Upper lobe of left lung (tissue), 6 donors: Measurements from ENCODE around the gene C1orf232. TPM values are rescaled to one million over a fixed set of nuclear protein-coding genes. Genes with fewer than 3 reads are reported as not detected.
A peak's percentile ranks its signal among the peaks of the same experiment; 100 is the strongest.

Experiments
- ATAC-seq, 2 donors: fragments of 200-7000 bp; cut with Tn5 transposase; one replicate each; pipeline ENCODE4 v1.9.1; 2022; ENCODE audit warnings: mild to moderate bottlenecking in 2 of 2, moderate library complexity in 2 of 2; ENCODE audit not compliant: low FRiP score in 2 of 2
- DNase-seq, 2 donors: peaks; one replicate each; pipeline ENCODE4 v3.0.0-alpha.2; 2019 to 2020
- H3K27ac ChIP-seq, 4 donors: fragments of 200-600 bp; sonication (generic); one replicate each; pipeline ENCODE4 v1.5.1; 2016 to 2019
- H3K27me3 ChIP-seq, 4 donors: fragments of 200-600 bp; sonication (generic); one replicate each; pipeline ENCODE4 v1.5.1; 2017 to 2019
- H3K36me3 ChIP-seq, 4 donors: fragments of 200-600 bp; sonication (generic); one replicate each; pipeline ENCODE4 v1.5.1; 2016 to 2019
- H3K4me1 ChIP-seq, 4 donors: fragments of 200-600 bp; sonication (generic); one replicate each; pipeline ENCODE4 v1.5.1; 2018 to 2019
- H3K4me3 ChIP-seq, 4 donors: fragments of 200-600 bp; sonication (generic); one replicate each; pipeline ENCODE4 v1.5.1; 2017 to 2019; ENCODE audit warnings: mild to moderate bottlenecking in 2 of 4, moderate library complexity in 1 of 4
- H3K9me3 ChIP-seq, 4 donors: fragments of 200-600 bp; sonication (generic); one replicate each; pipeline ENCODE4 v1.5.1; 2018 to 2019
- EP300 ChIP-seq, 4 donors: sonication (generic); formaldehyde crosslinking; IDR thresholded peaks; one replicate each; pipeline ENCODE4 v1.5.1; 2017; ENCODE audit warnings: antibody characterized with exemption in 4 of 4, control low read depth in 2 of 4
- POLR2A ChIP-seq, 4 donors: fragments of 450-650 bp; IDR thresholded peaks; one replicate each; pipeline ENCODE4 v1.5.1; 2016 to 2017; ENCODE audit warnings: antibody characterized with exemption in 4 of 4, mild to moderate bottlenecking in 2 of 4
- POLR2AphosphoS5 ChIP-seq, 2 donors: sonication (generic); formaldehyde crosslinking; IDR thresholded peaks; one replicate each; pipeline ENCODE4 v1.5.1; 2017; ENCODE audit warnings: antibody characterized with exemption in 2 of 2
- WGBS, 2 donors: methylation state at CpG; one replicate each; pipeline ENCODE4 v1.1.5; 2017 to 2018; 5-methylcytosine and 5-hydroxymethylcytosine counted together
- total RNA-seq, 6 donors: library from RNA; depleted of rRNA in 4 of 6; stranded (reverse); fragments of >200 nt in 4 of 6; gene quantifications; one replicate each; pipeline versions ENCODE4 v1.1.0 to v1.2.1, GENCODE V29; 2016 to 2021
- TF ChIP-seq, protein P1 (sequence below), 6 experiments: fragments of 450-650 bp in 4 of 6; fragments of 200-600 bp in 2 of 6; sonication (generic) in 2 of 6; IDR thresholded peaks; one replicate each; pipeline ENCODE4 v1.5.1; 2016 to 2019; ENCODE audit warnings: antibody characterized with exemption in 6 of 6
- donor health status: DM: no; HTN: no; CAD: no; lungs with moderate emphysema.
- donor health status: DM: no; HTN: yes; CAD: no; lungs with severe emphysema.

The C1orf232 gene
- total RNA-seq, 6 donors from 2014 or later: not detected

DNA sequence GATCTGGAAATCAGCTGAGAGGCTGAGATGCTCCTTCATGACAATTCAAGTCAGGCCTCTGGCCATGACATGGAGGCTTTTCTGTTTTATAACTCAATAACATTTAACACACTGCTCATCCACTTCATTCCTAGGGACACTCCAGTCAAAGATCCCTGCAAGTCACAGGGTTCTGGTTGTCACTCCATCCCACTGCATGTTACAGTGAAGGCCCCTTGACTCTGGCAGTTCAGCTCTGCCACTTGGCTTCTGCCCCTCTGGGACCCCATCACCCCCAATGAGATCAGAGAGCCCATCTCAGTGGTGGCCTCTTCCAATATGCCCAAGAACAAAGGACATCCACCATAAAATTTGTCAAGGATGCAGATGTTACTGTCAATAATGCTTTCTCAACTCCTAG is 19.9 kb downstream of the C1orf232 start:
- no peaks in the 10 kb centered on the region for H3K9me3 ChIP-seq
- no peak overlapping the region for H3K27ac ChIP-seq
- DNase-seq (no peak), ATAC-seq (no peak)
- no peaks in the 10 kb centered on the region for H3K36me3 ChIP-seq
- H3K4me3 ChIP-seq: no peak overlapping the region
- H3K4me1 ChIP-seq: peaks cover 0 to 6% (median 2%) of the 10 kb centered on the region in 4 donors
- H3K27me3 ChIP-seq: no peaks in the 10 kb centered on the region
- TF ChIP-seq EP300 (IDR thresholded peaks at IDR 0.05) (no peak), POLR2AphosphoS5 (IDR thresholded peaks at IDR 0.05) (no peak), POLR2A (IDR thresholded peaks at IDR 0.05) (no peak)
- TF ChIP-seq, protein P1, sequence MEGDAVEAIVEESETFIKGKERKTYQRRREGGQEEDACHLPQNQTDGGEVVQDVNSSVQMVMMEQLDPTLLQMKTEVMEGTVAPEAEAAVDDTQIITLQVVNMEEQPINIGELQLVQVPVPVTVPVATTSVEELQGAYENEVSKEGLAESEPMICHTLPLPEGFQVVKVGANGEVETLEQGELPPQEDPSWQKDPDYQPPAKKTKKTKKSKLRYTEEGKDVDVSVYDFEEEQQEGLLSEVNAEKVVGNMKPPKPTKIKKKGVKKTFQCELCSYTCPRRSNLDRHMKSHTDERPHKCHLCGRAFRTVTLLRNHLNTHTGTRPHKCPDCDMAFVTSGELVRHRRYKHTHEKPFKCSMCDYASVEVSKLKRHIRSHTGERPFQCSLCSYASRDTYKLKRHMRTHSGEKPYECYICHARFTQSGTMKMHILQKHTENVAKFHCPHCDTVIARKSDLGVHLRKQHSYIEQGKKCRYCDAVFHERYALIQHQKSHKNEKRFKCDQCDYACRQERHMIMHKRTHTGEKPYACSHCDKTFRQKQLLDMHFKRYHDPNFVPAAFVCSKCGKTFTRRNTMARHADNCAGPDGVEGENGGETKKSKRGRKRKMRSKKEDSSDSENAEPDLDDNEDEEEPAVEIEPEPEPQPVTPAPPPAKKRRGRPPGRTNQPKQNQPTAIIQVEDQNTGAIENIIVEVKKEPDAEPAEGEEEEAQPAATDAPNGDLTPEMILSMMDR (IDR thresholded peaks at IDR 0.05): no peak

DNA sequence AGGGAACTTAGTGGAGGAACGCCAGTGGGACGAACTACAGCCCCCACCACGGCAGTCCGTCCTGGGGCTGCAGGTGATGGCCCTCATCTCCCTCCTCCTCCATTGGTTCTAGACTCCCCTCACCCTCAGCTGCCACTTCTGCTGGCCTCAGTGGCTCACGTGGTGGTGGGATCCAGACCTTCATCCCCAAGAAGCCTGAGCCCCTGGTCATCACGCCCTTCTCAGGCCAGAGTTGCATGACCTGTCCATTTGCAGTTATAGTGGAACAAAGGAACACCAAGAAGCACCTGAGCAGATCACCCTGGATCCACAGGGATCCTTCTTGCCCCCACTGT is 22.8 kb downstream of the C1orf232 start:
- DNase-seq (no peak), ATAC-seq (no peak)

DNA sequence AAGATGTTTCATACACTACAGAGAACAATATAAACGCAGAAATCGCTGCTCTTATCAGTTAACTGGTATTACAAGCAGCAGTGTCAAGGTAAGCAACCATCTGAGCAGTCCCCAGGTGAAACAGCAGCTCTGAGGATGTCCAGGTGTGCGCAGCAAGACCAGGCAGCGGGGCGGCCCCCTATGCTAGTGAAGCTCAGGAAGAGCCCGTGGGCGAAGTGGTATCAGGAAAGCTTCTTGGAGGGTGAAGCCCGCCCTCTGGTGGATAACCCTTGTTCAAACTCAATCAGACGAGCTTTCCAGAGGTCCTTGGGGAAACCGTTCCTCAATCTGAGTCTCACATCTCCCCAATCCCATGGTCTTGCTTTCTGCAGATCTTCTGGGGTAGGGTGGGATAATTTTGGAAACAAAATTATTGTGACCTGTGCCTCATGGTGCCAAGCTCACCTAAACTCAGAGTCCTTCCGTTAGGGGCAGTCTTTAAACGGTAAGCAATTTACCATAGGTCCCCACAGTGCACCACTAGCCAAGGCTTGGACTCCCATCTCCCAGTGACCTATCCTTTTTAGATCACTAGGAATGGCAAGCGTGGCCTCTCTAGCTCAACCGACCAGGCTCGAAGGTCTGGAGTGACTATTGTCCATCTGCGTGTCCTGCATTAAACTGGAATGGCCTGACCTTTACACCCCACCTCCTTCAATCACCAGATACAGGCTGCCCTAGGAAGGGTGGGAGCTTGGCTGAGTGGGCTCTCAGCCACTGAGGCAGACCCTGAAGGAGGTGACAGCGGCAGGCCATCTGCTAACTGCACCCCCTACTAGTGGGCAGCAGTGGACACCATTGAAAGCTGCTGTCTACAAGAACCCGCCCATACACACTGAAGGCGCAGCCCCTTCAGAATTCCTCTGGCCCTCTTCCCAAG is 23.5 kb downstream of the C1orf232 start:
- Histone ChIP-seq H3K27ac (no peak overlapping the region), H3K36me3 (no peaks in the 10 kb centered on the region), H3K4me3 (no peak overlapping the region), H3K4me1 (peaks cover 0 to 5% (median 4%) of the 10 kb centered on the region in 4 donors), H3K9me3 (no peaks in the 10 kb centered on the region), H3K27me3 (no peaks in the 10 kb centered on the region)
- TF ChIP-seq, protein P1 (IDR thresholded peaks at IDR 0.05): peak; percentile 71 to 87 (median 76)
- TF ChIP-seq POLR2AphosphoS5 (IDR thresholded peaks at IDR 0.05): no peak
- no peak for TF ChIP-seq EP300 (IDR thresholded peaks at IDR 0.05)
- no peak for TF ChIP-seq POLR2A (IDR thresholded peaks at IDR 0.05)
- DNase-seq (peak; percentile 73 to 90), ATAC-seq (peak; percentile 85 to 94)
- WGBS, 2 donors: 33 to 41% methylated on average over 10 to 18 of the region's 19 CpGs

More for the DNA sequence above, 22.8 kb downstream of the C1orf232 start:
- H3K4me1 ChIP-seq: peaks cover 0 to 5% (median 2%) of the 10 kb centered on the region in 4 donors
- no peak for TF ChIP-seq POLR2A (IDR thresholded peaks at IDR 0.05)
- TF ChIP-seq POLR2AphosphoS5 (IDR thresholded peaks at IDR 0.05): no peak
- TF ChIP-seq EP300 (IDR thresholded peaks at IDR 0.05): no peak
- TF ChIP-seq, protein P1 (IDR thresholded peaks at IDR 0.05): no peak
- H3K4me3 ChIP-seq: no peak overlapping the region
- no peak overlapping the region for H3K27ac ChIP-seq
- no peaks in the 10 kb centered on the region for H3K9me3 ChIP-seq
- H3K36me3 ChIP-seq: no peaks in the 10 kb centered on the region
- WGBS, 2 donors: 41 to 69% methylated on average over 4 to 6 of the region's 6 CpGs
- no peaks in the 10 kb centered on the region for H3K27me3 ChIP-seq

DNA sequence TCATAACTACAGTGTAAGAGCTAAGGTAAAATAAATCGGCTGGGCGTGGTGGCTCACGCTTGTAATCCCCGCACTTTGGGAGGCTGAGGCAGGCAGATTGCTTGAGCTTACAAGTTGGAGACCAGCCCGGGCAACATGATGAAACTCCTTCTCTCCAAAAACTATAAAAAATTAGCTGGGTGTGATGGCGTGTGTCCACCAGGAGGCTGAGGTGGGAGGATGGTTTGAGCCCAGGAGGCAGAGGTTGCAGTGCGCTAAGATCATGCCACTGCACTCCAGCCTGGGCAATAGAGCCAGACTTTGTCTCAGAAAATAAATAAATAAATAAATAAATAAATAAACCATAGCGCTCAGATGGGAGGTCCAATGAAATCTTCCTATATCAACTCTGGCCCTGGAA is 26.6 kb downstream of the C1orf232 start:
- WGBS, 2 donors: 81% methylated on average over 8 of the region's 8 CpGs
- no peak for ATAC-seq
- H3K4me1 ChIP-seq: peaks cover 0 to 5% (median 4%) of the 10 kb centered on the region in 4 donors
- TF ChIP-seq EP300 (IDR thresholded peaks at IDR 0.05) (no peak), POLR2A (IDR thresholded peaks at IDR 0.05) (no peak), POLR2AphosphoS5 (IDR thresholded peaks at IDR 0.05) (no peak)
- TF ChIP-seq, protein P1 (IDR thresholded peaks at IDR 0.05): peak in 1 of 6 experiments; percentile 10
- no peak for DNase-seq
- H3K36me3 ChIP-seq: no peaks in the 10 kb centered on the region
- H3K27ac ChIP-seq: no peak overlapping the region
- no peaks in the 10 kb centered on the region for H3K9me3 ChIP-seq
- H3K4me3 ChIP-seq: peak overlapping the region in 1 of 4 donors; percentile 7
- no peaks in the 10 kb centered on the region for H3K27me3 ChIP-seq
